Fibroblast of lung (primary cell): ENCODE measurements around the gene TNMD. TPM values are rescaled to one million over a fixed set of nuclear protein-coding genes. Genes with fewer than 3 reads are reported as not detected.

Experiments used
- DNase-seq, 2 donors: peaks; one replicate each; pipeline versions ENCODE4 v3.0.0 to v3.0.0-alpha.2; 2010; ENCODE audit warnings: low read depth in 2 of 2
- H2AFZ ChIP-seq: 2 replicates; pipeline ENCODE4 v1.5.1; 2012; ENCODE audit warnings: low read length, control low read depth, inconsistent platforms
- H3K27ac ChIP-seq: 2 replicates; pipeline ENCODE4 v1.5.1; 2011; ENCODE audit warnings: low read length, control low read depth; ENCODE audit not compliant: insufficient read depth
- H3K27me3 ChIP-seq: 2 replicates; pipeline ENCODE4 v1.5.1; 2011; ENCODE audit warnings: mild to moderate bottlenecking, low read length; ENCODE audit not compliant: control insufficient read depth, insufficient read depth
- H3K36me3 ChIP-seq: 2 replicates; pipeline ENCODE4 v1.5.1; 2011; ENCODE audit warnings: low read length; ENCODE audit not compliant: control insufficient read depth, insufficient read depth
- H3K4me1 ChIP-seq: 2 replicates; pipeline ENCODE4 v1.5.1; 2011; ENCODE audit warnings: low read length; ENCODE audit not compliant: control insufficient read depth, insufficient read depth; ENCODE audit errors: extremely low read depth
- H3K4me2 ChIP-seq: 2 replicates; pipeline ENCODE4 v1.5.1; 2011; ENCODE audit warnings: low read length, control low read depth; ENCODE audit not compliant: insufficient read depth; ENCODE audit errors: extremely low read depth
- H3K4me3 ChIP-seq, 4 experiments: fragments of 200-600 bp in 1 of 4; sonication (generic) in 1 of 4; replicated peaks in 1 of 4; 2 replicates each; pipeline ENCODE4 v1.5.1; 2011 to 2016; ENCODE audit warnings: low read length in 4 of 4, low read depth in 3 of 4, mild to moderate bottlenecking in 3 of 4, control low read depth in 2 of 4, inconsistent platforms in 1 of 4, mixed read lengths in 1 of 4; ENCODE audit not compliant: insufficient read depth in 1 of 4; ENCODE audit errors: control extremely low read depth in 1 of 4
- H3K79me2 ChIP-seq: 2 replicates; pipeline ENCODE4 v1.5.1; 2012; ENCODE audit warnings: mild to moderate bottlenecking, low read length, inconsistent platforms; ENCODE audit not compliant: control insufficient read depth, insufficient read depth
- H3K9ac ChIP-seq: 2 replicates; pipeline ENCODE4 v1.5.1; 2011; ENCODE audit warnings: mild to moderate bottlenecking, low read length, control low read depth; ENCODE audit not compliant: insufficient read depth
- H3K9me3 ChIP-seq: 2 replicates; pipeline ENCODE4 v1.5.1; 2012; ENCODE audit warnings: low read depth, low read length; ENCODE audit not compliant: control insufficient read depth, insufficient read depth
- H4K20me1 ChIP-seq: 2 replicates; pipeline ENCODE4 v1.5.1; 2011; ENCODE audit warnings: low read length; ENCODE audit not compliant: control insufficient read depth, insufficient read depth; ENCODE audit errors: extremely low read depth
- CTCF ChIP-seq, 2 donors: IDR thresholded peaks in 1 of 2; conservative IDR thresholded peaks in 1 of 2; 1 replicate in 1 of 2; 2 replicates in 1 of 2; pipeline ENCODE4 v1.5.1; 2011 to 2012; ENCODE audit warnings: low read length in 2 of 2, control low read depth in 1 of 2, inconsistent platforms in 1 of 2, low read depth in 1 of 2, mild to moderate bottlenecking in 1 of 2
- EZH2 ChIP-seq: IDR thresholded peaks from 2 replicates; pipeline ENCODE4 v1.5.1; 2012; ENCODE audit warnings: low read length, control low read depth, mild to moderate bottlenecking; ENCODE audit errors: missing control alignments
- polyA plus RNA-seq, 2 donors: library from polyadenylated mRNA; depleted of rRNA in 1 of 2; stranded (reverse) in 1 of 2; unstranded in 1 of 2; fragments of >200 nt; gene quantifications; 2 replicates each; pipeline ENCODE4 v1.2.1, GENCODE V29; 2011 to 2012; ENCODE audit warnings: missing spikeins in 1 of 2
- total RNA-seq: library from RNA; depleted of rRNA; stranded (reverse); fragments of >200 nt; gene quantifications from 2 replicates; pipeline ENCODE4 v1.2.1, GENCODE V29; 2014

Gene TNMD
- total and polyA plus RNA-seq, 2 donors (not counting 1 experiment from before 2014, with no cell fraction given) = not detected

GRCh38 chrX:100593581-100593980, 8.8 kb downstream of the TNMD start:
- Histone ChIP-seq H3K27ac (no peak overlapping the region), H4K20me1 (no peaks in the 10 kb centered on the region), H3K79me2 (no peaks in the 10 kb centered on the region), H3K4me1 (no peaks in the 10 kb centered on the region), H3K4me3 (no peak overlapping the region), H3K27me3 (no peaks in the 10 kb centered on the region), H3K36me3 (no peaks in the 10 kb centered on the region), H2AFZ (no peak overlapping the region), H3K4me2 (no peak overlapping the region), H3K9me3 (no peaks in the 10 kb centered on the region), H3K9ac (no peak overlapping the region)
- no peak for DNase-seq
- TF ChIP-seq EZH2 (no peak), CTCF (conservative IDR thresholded peaks at IDR 0.05 in 1 of 2, IDR thresholded peaks at IDR 0.05 in 1 of 2; ENCODE audit: low read depth in 1 of 2, low read length in 2 of 2) (no peak)

- H3K27ac ChIP-seq = no peak overlapping the region
- DNase-seq = no peak
- no peak overlapping the region for H3K4me3 ChIP-seq
- no peaks in the 10 kb centered on the region for H3K4me1 ChIP-seq
- H3K79me2 ChIP-seq = no peaks in the 10 kb centered on the region
- no peaks in the 10 kb centered on the region for H3K9me3 ChIP-seq
- TF ChIP-seq EZH2 (no peak), CTCF (conservative IDR thresholded peaks at IDR 0.05 in 1 of 2, IDR thresholded peaks at IDR 0.05 in 1 of 2; ENCODE audit: low read depth in 1 of 2, low read length in 2 of 2) (no peak)
- no peaks in the 10 kb centered on the region for H3K36me3 ChIP-seq
- no peaks in the 10 kb centered on the region for H4K20me1 ChIP-seq
- H3K4me2 ChIP-seq = no peak overlapping the region
- no peak overlapping the region for H2AFZ ChIP-seq
- H3K9ac ChIP-seq = no peak overlapping the region
- H3K27me3 ChIP-seq = peaks cover 2% of the 10 kb centered on the region
Measured at GRCh38 chrX:100596601-100597000, 11.9 kb downstream of the TNMD start.

- H3K4me3 ChIP-seq = no peak overlapping the region
- DNase-seq = no peak
- TF ChIP-seq CTCF (conservative IDR thresholded peaks at IDR 0.05 in 1 of 2, IDR thresholded peaks at IDR 0.05 in 1 of 2; ENCODE audit: low read depth in 1 of 2, low read length in 2 of 2) = no peak
- no peak for TF ChIP-seq EZH2
- H3K79me2 ChIP-seq = no peaks in the 10 kb centered on the region
- H2AFZ ChIP-seq = no peak overlapping the region
- peaks cover 2% of the 10 kb centered on the region for H3K27me3 ChIP-seq
- H3K9me3 ChIP-seq = no peaks in the 10 kb centered on the region
- no peaks in the 10 kb centered on the region for H4K20me1 ChIP-seq
- no peaks in the 10 kb centered on the region for H3K4me1 ChIP-seq
- H3K27ac ChIP-seq = no peak overlapping the region
- no peak overlapping the region for H3K9ac ChIP-seq
- H3K4me2 ChIP-seq = no peak overlapping the region
- H3K36me3 ChIP-seq = no peaks in the 10 kb centered on the region
Measured at GRCh38 chrX:100599456-100599855, 14.7 kb downstream of the TNMD start.
